NCI-H2107 treated with DMSO at 0.1 percent for 48 hours (cell line): ENCODE data around the gene PRTG.
A peak's percentile ranks its signal among the peaks of the same experiment; 100 is the strongest.
"Not testable (repeated sequence)": the region's sequence is repeated elsewhere in the genome, so short reads cannot be mapped to it uniquely, and the experiment has no call there.

Experiments used
- DNase-seq: peaks from one replicate; lab custom pipeline; 2025; ENCODE audit not compliant: unreplicated experiment; lab: John Stamatoyannopoulos, UW

PRTG gene

GRCh38 chr15:55698653-55699052 is 44.3 kb downstream of the PRTG start:
- DNase-seq = no peak

GRCh38 chr15:55696221-55696620 is 46.7 kb downstream of the PRTG start:
- DNase-seq = no peak

- no peak for DNase-seq
Observed at GRCh38 chr15:55695432-55695831, 47.5 kb downstream of the PRTG start.

DNA sequence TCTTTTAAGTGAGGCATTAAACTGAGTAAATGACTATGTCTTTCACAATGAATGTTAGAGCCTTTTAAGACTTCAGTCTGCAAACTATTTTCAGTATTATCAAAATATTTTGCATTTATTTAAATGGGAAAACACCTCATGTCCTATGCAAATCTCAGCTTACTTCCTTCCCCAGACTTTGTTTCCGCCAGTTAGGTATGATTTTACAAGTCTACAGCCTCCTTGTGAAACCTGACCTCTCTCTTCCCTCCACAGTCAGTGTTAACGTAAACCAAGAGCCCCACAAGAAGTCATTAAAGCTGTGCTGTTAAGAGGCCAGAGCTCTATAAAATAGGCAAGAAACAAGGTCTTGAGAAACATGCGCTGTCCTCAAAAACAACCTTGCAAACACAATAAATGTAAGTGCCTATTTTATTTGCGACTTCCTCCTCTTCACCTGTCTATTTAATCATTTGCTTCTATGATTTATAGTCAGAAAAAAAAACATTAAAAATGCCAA is 48.3 kb downstream of the PRTG start:
- DNase-seq = peak; percentile 38

DNA sequence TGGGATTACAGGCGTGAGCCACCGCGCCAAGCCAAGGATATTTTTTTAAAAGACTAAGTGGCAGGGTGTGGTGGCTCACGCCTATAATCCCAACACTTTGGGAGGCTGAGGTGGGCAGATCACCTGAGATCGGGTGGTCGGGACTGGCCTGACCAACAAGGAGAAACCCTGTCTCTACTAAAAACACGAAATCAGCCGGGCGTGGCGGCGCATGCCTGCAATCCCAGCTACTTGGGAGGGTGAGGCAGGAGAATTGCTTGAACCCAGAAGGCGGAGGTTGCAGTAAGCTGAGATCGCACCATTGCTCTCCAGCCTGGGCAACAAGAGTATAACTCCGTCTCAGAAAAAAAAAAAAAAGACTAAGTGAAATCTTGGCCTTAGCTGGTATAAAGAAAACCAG is 49.8 kb downstream of the PRTG start:
- DNase-seq = not testable (repeated sequence)

- DNase-seq = no peak
Observed at GRCh38 chr15:55687792-55688191, 55.2 kb downstream of the PRTG start.

- no peak for DNase-seq
Observed at GRCh38 chr15:55685286-55685685, 57.7 kb downstream of the PRTG start.

GRCh38 chr15:55683376-55683775 is 59.6 kb downstream of the PRTG start:
- DNase-seq = no peak

DNA sequence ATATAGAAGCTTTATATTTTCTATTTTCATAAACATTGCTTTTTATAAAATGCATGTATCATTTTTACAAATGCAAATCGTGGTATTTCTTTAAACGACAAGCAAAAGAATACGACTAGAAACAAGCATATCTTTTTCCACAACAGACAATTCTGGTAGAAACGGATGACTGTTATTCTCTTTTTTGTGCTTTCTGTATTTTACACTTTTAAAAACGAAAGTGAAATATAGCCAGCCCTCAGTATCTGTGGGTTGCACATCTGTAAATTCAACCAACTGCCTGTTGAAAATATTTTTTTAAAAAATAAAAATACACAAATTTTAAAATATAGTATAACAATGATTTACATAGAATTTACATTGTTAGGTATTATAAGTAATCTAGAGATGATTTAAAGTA is 61.3 kb downstream of the PRTG start:
- DNase-seq = no peak

GRCh38 chr15:55676507-55676906 is 66.4 kb downstream of the PRTG start:
- no peak for DNase-seq

- no peak for DNase-seq
Observed at GRCh38 chr15:55673287-55673686, 69.7 kb downstream of the PRTG start.

GRCh38 chr15:55669270-55669669 is 73.7 kb downstream of the PRTG start:
- no peak for DNase-seq

GRCh38 chr15:55665605-55666227 is 77.2 kb downstream of the PRTG start:
- DNase-seq = no peak

GRCh38 chr15:55661428-55661827 is 81.5 kb downstream of the PRTG start:
- DNase-seq = no peak

GRCh38 chr15:55660153-55660552 is 82.8 kb downstream of the PRTG start:
- no peak for DNase-seq

- DNase-seq = no peak
Observed at GRCh38 chr15:55659481-55659880, 83.5 kb downstream of the PRTG start.

DNA sequence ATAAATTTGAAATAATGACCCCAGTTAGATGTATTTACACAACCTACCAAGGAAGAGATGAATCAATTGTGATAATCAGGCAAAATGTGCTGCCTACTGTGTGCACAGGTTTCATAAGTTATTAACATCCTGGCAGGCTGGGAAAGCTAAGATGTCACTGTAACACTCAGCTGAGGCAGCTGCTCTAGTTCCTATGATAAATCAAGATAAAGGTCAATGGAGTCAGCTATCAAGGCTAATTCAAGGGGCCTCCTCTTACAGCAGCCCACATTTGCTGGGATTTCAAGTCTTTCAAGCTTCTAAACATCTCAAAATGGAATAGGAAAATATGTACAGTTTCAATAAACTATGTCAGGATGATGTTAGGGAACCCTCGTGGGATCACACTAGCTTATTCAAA is 84.1 kb downstream of the PRTG start:
- no peak for DNase-seq

DNA sequence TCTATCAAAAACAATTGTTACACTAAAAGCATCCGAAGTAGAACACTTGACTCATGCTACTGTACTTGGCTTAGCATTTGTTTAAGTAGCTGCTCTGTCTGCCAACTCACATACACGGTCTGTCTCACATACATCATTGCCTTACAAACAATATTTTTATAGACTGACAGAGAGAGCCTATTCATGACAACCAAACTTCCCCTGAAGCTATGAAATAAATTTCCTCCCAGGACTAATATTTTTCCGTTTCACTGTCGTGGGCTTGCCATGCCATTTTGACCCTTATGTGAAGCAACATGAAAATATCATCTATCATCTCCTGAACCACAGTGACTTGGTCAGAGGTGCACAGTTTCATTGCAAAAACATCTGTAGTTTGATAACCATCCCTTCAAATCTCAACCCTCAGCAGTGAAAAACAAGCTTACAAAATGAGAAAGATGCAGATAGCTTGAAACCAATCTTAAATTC is 88.4 kb downstream of the PRTG start:
- no peak for DNase-seq

- no peak for DNase-seq
Observed at GRCh38 chr15:55652909-55653495, 90.0 kb downstream of the PRTG start.

DNA sequence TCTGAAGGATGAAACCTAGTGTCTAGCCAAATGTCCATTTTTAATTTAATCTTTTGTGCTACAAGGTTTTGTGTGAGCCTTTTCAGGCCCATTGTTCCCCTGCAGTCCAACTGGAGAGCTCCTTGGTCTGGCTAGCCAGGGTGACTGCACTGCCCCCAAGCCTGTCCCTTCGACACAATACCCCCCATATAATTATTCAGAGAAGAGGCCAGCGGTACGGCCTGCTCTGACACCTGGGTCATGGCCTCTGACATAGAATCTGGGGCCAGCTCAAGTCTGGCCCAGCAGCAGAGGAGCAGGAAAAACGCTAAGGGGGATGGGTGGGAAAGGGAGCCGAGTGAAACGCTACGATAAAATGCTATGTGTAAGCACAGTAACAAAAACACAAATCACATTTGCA is 90.6 kb downstream of the PRTG start:
- no peak for DNase-seq

DNA sequence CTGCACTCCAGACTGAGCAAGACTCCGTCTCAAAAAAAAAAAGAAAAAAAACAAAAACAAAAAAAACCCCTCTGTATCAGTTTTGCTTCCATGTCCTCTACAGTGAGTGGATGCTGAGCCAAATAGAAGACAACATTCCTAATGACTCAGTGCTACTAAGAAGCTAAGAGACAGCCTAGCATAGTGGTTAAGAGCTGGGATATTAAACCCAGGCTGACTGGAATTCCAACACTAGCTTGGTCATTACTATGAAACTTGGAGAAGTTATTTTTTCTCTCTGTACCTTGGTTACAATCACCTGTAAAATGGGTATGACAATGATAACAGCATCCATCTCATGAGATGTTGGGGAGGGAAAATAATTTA is 93.9 kb downstream of the PRTG start:
- no peak for DNase-seq

DNA sequence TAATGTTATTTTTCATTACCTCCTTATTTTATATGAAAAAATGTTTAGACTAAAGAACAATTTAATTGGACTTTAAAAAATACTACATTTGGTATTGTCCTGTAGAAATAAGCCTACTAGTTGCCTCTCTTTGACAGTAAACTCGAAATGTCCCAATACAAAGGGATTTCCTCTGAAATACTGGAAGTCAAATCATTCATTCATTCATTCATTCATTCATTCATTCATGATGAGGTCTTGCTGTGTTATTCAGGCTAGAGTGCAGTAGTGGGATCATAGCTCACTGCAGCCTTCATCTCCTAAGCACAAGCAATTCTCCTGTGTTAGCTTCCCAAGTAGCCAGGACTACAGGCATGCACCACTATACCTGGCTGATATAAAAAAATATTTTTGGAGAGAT is 104.2 kb downstream of the PRTG start:
- no peak for DNase-seq

GRCh38 chr15:55637086-55637485 is 105.9 kb downstream of the PRTG start:
- DNase-seq = no peak
